Parathyroid adenoma (tissue), 2 donors: ENCODE data around the gene PRH2.

Experiments used
- H2AFZ ChIP-seq: fragments of 300-600 bp; sonication (generic); one replicate; pipeline ENCODE4 v1.7.0; 2017; ENCODE audit warnings: antibody characterized with exemption, mild to moderate bottlenecking
- H3K27ac ChIP-seq: fragments of 300-600 bp; sonication (generic); one replicate; pipeline ENCODE4 v1.7.0; 2017
- H3K27me3 ChIP-seq: fragments of 300-600 bp; sonication (generic); one replicate; pipeline ENCODE4 v1.7.0; 2017; ENCODE audit warnings: low read length; ENCODE audit not compliant: control insufficient read depth, insufficient read depth
- H3K36me3 ChIP-seq: fragments of 300-600 bp; sonication (generic); one replicate; pipeline ENCODE4 v1.7.0; 2017; ENCODE audit warnings: low read length; ENCODE audit not compliant: control insufficient read depth, insufficient read depth
- H3K4me1 ChIP-seq: fragments of 300-600 bp; sonication (generic); one replicate; pipeline ENCODE4 v1.7.0; 2017; ENCODE audit warnings: control low read depth
- H3K4me2 ChIP-seq: fragments of 300-600 bp; sonication (generic); one replicate; pipeline ENCODE4 v1.7.0; 2017; ENCODE audit warnings: low read length
- H3K4me3 ChIP-seq: fragments of 300-600 bp; sonication (generic); one replicate; pipeline ENCODE4 v1.7.0; 2017; ENCODE audit warnings: low read depth, low read length
- H3K79me2 ChIP-seq: fragments of 300-600 bp; sonication (generic); one replicate; pipeline ENCODE4 v1.7.0; 2017; ENCODE audit warnings: control low read depth
- H3K9ac ChIP-seq: fragments of 300-600 bp; sonication (generic); one replicate; pipeline ENCODE4 v1.7.0; 2017; ENCODE audit warnings: mild to moderate bottlenecking
- H3K9me3 ChIP-seq: fragments of 300-600 bp; sonication (generic); one replicate; pipeline ENCODE4 v1.7.0; 2017; ENCODE audit warnings: low read length; ENCODE audit not compliant: control insufficient read depth
- CTCF ChIP-seq: fragments of 300-600 bp; sonication (generic); IDR thresholded peaks from one replicate; pipeline ENCODE4 v1.7.0; 2017; ENCODE audit warnings: antibody characterized with exemption, mild to moderate bottlenecking
- donor health status: primary hyperparathyroidism.

PRH2 gene

DNA sequence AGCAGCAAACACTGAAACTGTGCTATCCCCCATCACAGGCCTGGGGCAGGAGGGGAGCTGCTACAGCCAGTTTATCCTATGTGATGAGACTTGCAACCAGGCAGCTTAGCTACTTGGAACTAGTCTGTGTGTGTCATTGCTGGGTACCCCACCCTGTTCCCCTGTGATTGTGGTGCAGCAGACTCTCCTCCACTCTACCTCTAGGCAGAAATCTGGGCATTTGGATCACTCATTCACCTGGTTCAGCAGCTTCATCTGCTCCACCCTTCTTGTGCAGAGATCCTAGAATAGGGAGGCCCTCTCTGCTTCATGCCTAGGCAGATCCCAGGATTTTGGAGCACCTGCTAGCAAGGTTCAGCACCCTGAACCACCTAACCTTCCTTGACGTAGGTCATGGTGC lies 28.5 kb upstream of the PRH2 start:
- Histone ChIP-seq H3K9ac (no peak overlapping the region), H3K27me3 (no peaks in the 10 kb centered on the region), H2AFZ (no peak overlapping the region), H3K4me2 (no peak overlapping the region), H3K27ac (no peak overlapping the region), H3K4me1 (no peaks in the 10 kb centered on the region), H3K9me3 (no peaks in the 10 kb centered on the region), H3K4me3 (no peak overlapping the region), H3K36me3 (no peaks in the 10 kb centered on the region), H3K79me2 (peaks cover 5% of the 10 kb centered on the region)
- TF ChIP-seq CTCF, result no peak

DNA sequence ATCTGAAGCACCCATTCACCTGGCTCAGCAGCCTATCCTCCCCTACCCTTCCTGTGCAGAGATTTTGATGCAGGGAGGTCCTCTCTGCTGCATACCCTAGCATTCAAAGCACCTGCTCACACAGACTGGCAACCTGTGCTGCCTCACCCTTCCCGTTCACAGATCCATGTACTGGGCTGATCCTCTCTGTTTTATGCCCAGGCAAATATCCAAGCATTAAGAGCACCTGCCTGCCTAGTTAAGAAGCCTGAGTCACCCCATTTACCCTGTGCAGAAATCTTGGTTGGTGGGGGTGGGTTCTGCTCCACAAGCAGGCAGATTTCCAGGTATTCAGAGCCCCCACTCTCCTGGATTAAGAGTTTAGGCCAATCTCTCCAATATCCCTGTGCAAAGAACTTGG lies 28.1 kb upstream of the PRH2 start:
- H3K4me3 ChIP-seq, result no peak overlapping the region
- H3K27ac ChIP-seq, result no peak overlapping the region
- no peak overlapping the region for H3K4me2 ChIP-seq
- H3K36me3 ChIP-seq, result no peaks in the 10 kb centered on the region
- peaks cover 5% of the 10 kb centered on the region for H3K79me2 ChIP-seq
- H3K27me3 ChIP-seq, result no peaks in the 10 kb centered on the region
- no peak overlapping the region for H3K9ac ChIP-seq
- no peaks in the 10 kb centered on the region for H3K4me1 ChIP-seq
- no peaks in the 10 kb centered on the region for H3K9me3 ChIP-seq
- TF ChIP-seq CTCF, result no peak
- no peak overlapping the region for H2AFZ ChIP-seq

GRCh38 chr12:10901427-10901826 lies 27.6 kb upstream of the PRH2 start:
- TF ChIP-seq CTCF, result no peak

DNA sequence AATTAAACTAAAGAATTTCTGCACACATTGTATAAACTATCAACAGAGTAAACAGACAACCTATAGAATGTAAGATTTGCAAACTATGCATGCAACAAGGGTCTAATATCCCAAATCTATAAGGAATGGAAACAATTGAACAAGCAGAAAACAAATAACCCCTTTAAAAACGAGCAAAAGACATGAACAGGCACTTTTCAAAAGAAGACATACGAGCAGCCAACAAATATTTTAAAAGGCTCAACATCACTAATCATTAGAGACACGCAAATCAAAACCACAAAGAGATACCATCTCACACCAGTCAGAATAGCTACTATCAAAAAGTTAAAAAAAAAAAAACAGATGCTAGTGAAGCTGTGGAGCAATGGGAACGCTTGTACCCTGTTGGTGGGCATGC lies 24.4 kb upstream of the PRH2 start:
- no peak overlapping the region for H3K27ac ChIP-seq
- no peaks in the 10 kb centered on the region for H3K27me3 ChIP-seq
- no peak for TF ChIP-seq CTCF
- no peaks in the 10 kb centered on the region for H3K4me1 ChIP-seq
- no peak overlapping the region for H3K4me2 ChIP-seq
- H3K9me3 ChIP-seq, result no peaks in the 10 kb centered on the region
- no peak overlapping the region for H2AFZ ChIP-seq
- peaks cover 5% of the 10 kb centered on the region for H3K79me2 ChIP-seq
- no peaks in the 10 kb centered on the region for H3K36me3 ChIP-seq
- no peak overlapping the region for H3K9ac ChIP-seq
- no peak overlapping the region for H3K4me3 ChIP-seq

More at GRCh38 chr12:10901427-10901826, 27.6 kb upstream of the PRH2 start:
- no peaks in the 10 kb centered on the region for H3K9me3 ChIP-seq
- H2AFZ ChIP-seq, result no peak overlapping the region
- no peak overlapping the region for H3K4me3 ChIP-seq
- H3K27ac ChIP-seq, result no peak overlapping the region
- H3K4me2 ChIP-seq, result no peak overlapping the region
- H3K27me3 ChIP-seq, result no peaks in the 10 kb centered on the region
- no peaks in the 10 kb centered on the region for H3K36me3 ChIP-seq
- peaks cover 5% of the 10 kb centered on the region for H3K79me2 ChIP-seq
- no peak overlapping the region for H3K9ac ChIP-seq
- no peaks in the 10 kb centered on the region for H3K4me1 ChIP-seq

GRCh38 chr12:10909462-10909861 lies 19.6 kb upstream of the PRH2 start, which contains the start of gene TAS2R13:
TSS of gene TAS2R13 (minus strand) at chr12:10909562. CDS start at chr12:10909298, 264 bp downstream.
- no peak within 1 kb of the TSS for H3K4me3 ChIP-seq
- H3K27me3 ChIP-seq, result no peaks in the 10 kb centered on the region
- no peaks in the 10 kb centered on the region for H3K9me3 ChIP-seq
- no peak for TF ChIP-seq CTCF
- H3K4me2 ChIP-seq, result no peak within 1 kb of the TSS
- H3K36me3 ChIP-seq, result no peaks in the 10 kb centered on the region
- H3K79me2 ChIP-seq, result no peaks in the 10 kb centered on the region
- H3K4me1 ChIP-seq, result no peaks in the 10 kb centered on the region
- no peak within 1 kb of the TSS for H2AFZ ChIP-seq
- no peak within 1 kb of the TSS for H3K9ac ChIP-seq
- H3K27ac ChIP-seq, result no peak within 1 kb of the TSS
